ENCODE measurements around the gene TTC32.

DNA sequence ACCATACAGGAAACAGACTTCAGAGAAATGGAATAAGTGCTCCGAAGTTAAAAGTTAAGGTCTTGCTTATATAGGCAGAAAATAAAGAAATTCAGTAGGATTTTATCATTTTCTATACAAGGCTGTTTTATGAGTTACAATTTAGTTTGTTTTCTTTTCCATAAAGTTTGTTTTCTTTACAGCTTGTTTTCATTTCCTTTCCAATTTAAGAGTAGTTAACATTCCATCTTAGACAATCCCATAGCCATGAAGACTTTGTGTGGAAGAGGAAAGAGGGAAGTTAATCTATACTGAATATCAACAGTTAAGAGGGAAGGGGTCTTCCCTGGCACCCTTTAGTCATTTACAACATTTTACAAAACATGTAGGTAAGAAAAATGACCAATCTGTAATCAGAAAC, 26.5 kb downstream of the TTC32 start:
- TF ChIP-seq POLR2A (IDR thresholded peaks at IDR 0.05; ENCODE audit: low read depth, low read length), result no peak
- TF ChIP-seq, protein P1, sequence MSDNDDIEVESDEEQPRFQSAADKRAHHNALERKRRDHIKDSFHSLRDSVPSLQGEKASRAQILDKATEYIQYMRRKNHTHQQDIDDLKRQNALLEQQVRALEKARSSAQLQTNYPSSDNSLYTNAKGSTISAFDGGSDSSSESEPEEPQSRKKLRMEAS (IDR thresholded peaks at IDR 0.05; ENCODE audit: insufficient read depth, insufficient read length), result no peak
- no peak for TF ChIP-seq POLR2AphosphoS5 (IDR thresholded peaks at IDR 0.05; ENCODE audit: insufficient read depth, low read depth, low read length)
- TF ChIP-seq, protein P2, sequence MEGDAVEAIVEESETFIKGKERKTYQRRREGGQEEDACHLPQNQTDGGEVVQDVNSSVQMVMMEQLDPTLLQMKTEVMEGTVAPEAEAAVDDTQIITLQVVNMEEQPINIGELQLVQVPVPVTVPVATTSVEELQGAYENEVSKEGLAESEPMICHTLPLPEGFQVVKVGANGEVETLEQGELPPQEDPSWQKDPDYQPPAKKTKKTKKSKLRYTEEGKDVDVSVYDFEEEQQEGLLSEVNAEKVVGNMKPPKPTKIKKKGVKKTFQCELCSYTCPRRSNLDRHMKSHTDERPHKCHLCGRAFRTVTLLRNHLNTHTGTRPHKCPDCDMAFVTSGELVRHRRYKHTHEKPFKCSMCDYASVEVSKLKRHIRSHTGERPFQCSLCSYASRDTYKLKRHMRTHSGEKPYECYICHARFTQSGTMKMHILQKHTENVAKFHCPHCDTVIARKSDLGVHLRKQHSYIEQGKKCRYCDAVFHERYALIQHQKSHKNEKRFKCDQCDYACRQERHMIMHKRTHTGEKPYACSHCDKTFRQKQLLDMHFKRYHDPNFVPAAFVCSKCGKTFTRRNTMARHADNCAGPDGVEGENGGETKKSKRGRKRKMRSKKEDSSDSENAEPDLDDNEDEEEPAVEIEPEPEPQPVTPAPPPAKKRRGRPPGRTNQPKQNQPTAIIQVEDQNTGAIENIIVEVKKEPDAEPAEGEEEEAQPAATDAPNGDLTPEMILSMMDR (IDR thresholded peaks at IDR 0.05; ENCODE audit: extremely low read depth in 1 of 2, insufficient read depth in 1 of 2, low read depth in 1 of 2, low read length in 2 of 2), result no peak
- no peak for TF ChIP-seq JUN (IDR thresholded peaks at IDR 0.05; ENCODE audit: borderline replicate concordance, insufficient read depth, insufficient read length, low read depth)
- TF ChIP-seq EZH2 (IDR thresholded peaks at IDR 0.05; ENCODE audit: borderline replicate concordance, low read depth, low read length, severe bottlenecking), result no peak
- TF ChIP-seq MYC (IDR thresholded peaks at IDR 0.05; ENCODE audit: low read depth, low read length), result no peak
- TF ChIP-seq GATA2 (IDR thresholded peaks at IDR 0.05; ENCODE audit: insufficient read depth, insufficient read length, low read depth, low read length), result no peak
- TF ChIP-seq FOS (IDR thresholded peaks at IDR 0.05; ENCODE audit: borderline replicate concordance, insufficient read depth, low read length), result no peak

Data from endothelial cell of umbilical vein (primary cell).